Breast epithelium (tissue), 3 donors: Measurements from ENCODE around the gene RBP2.

Experiments
- CTCF ChIP-seq, 3 donors: fragments of 450-650 bp; IDR thresholded peaks; one replicate each; pipeline ENCODE4 v1.5.1; 2016 to 2017; ENCODE audit warnings: antibody characterized with exemption in 3 of 3, mild to moderate bottlenecking in 3 of 3, moderate library complexity in 3 of 3
- POLR2AphosphoS5 ChIP-seq, 3 donors: sonication (generic); formaldehyde crosslinking; IDR thresholded peaks; one replicate each; pipeline ENCODE4 v1.6.1; 2017; ENCODE audit warnings: antibody characterized with exemption in 3 of 3

- TF ChIP-seq CTCF (IDR thresholded peaks at IDR 0.05) (no peak), POLR2AphosphoS5 (IDR thresholded peaks at IDR 0.05) (no peak)
Measured at GRCh38 chr3:139481116-139481515, 4.8 kb upstream of the RBP2 start.
